Measurements from ENCODE around the gene SLC37A3. TPM values are rescaled to one million over a fixed set of nuclear protein-coding genes. Genes with fewer than 3 reads are reported as not detected.

SLC37A3 gene
- total RNA-seq, 2 experiments from 2014 or later: 8.0 to 10.0 TPM

GRCh38 chr7:140390466-140391190, 7.7 kb downstream of the SLC37A3 start:
- ChIA-PET POLR2A (interaction anchor here (0.8 kb wide), 1 partner anchor 25 kb away, joined by 3 read pairs; no protein-coding TSS in a partner anchor), CTCF (ENCODE audit: unreplicated experiment) (interaction anchor here (0.9 kb wide), 1 partner anchor 8 kb away, joined by 3 read pairs; the partner anchor contains the start of gene SLC37A3)
- H3K36me3 ChIP-seq (ENCODE audit: insufficient read depth, low read length): no peaks in the 10 kb centered on the region
- H2AFZ ChIP-seq (ENCODE audit: low read length): no peak overlapping the region
- no peaks in the 10 kb centered on the region for H3K9me3 ChIP-seq (ENCODE audit: low read length)
- DNase-seq (ENCODE audit: low spot score): peak; percentile 65
- H3K4me2 ChIP-seq (ENCODE audit: low read length): peak overlapping the region; percentile 51
- H3K4me3 ChIP-seq (ENCODE audit: low read depth, low read length, poor library complexity, severe bottlenecking): no peak overlapping the region
- H4K20me1 ChIP-seq (ENCODE audit: insufficient read depth, low read length): peaks cover 29% of the 10 kb centered on the region
- H3K79me2 ChIP-seq (ENCODE audit: insufficient read depth, low read depth, low read length): no peaks in the 10 kb centered on the region
- H3K27ac ChIP-seq (ENCODE audit: low read depth, low read length, poor library complexity, severe bottlenecking): no peak overlapping the region
- no peak for TF ChIP-seq CTCF (conservative IDR thresholded peaks at IDR 0.05; ENCODE audit: low read length)
- TF ChIP-seq EZH2phosphoT487 (IDR thresholded peaks at IDR 0.05; ENCODE audit: borderline replicate concordance, low read depth, low read length): no peak
- no TSS peak for BruUV-seq (replicated peaks)
- intact Hi-C loops (cut with micrococcal nuclease; ENCODE audit: unreplicated experiment): loop anchor here (5.0 kb wide), 2 partner anchors 213 to 282 kb away; partner anchors contain the start of genes ADCK2 and KDM7A
- peaks cover 20% of the 10 kb centered on the region for H3K4me1 ChIP-seq (ENCODE audit: insufficient read depth, low read length, poor library complexity, severe bottlenecking)
- H3K9me2 ChIP-seq (ENCODE audit: insufficient read depth, low read length): no peaks in the 10 kb centered on the region

GRCh38 chr7:140390034-140390433, 8.3 kb downstream of the SLC37A3 start:
- DNase-seq (ENCODE audit: low spot score): no peak
- no peak overlapping the region for H3K27ac ChIP-seq (ENCODE audit: low read depth, low read length, poor library complexity, severe bottlenecking)
- H3K4me3 ChIP-seq (ENCODE audit: low read depth, low read length, poor library complexity, severe bottlenecking): no peak overlapping the region
- ChIA-PET POLR2A (interaction anchor here (0.5 to 0.8 kb wide), 2 partner anchors 15 to 24 kb away, joined by 3 to 4 read pairs; no protein-coding TSS in a partner anchor), CTCF (ENCODE audit: unreplicated experiment) (interaction anchor here (0.9 kb wide), 1 partner anchor 8 kb away, joined by 3 read pairs; the partner anchor contains the start of gene SLC37A3)
- no peaks in the 10 kb centered on the region for H3K79me2 ChIP-seq (ENCODE audit: insufficient read depth, low read depth, low read length)
- intact Hi-C loops (cut with micrococcal nuclease; ENCODE audit: unreplicated experiment): loop anchor here (5.0 kb wide), 2 partner anchors 213 to 282 kb away; partner anchors contain the start of genes ADCK2 and KDM7A
- TF ChIP-seq CTCF (conservative IDR thresholded peaks at IDR 0.05; ENCODE audit: low read length) (no peak), EZH2phosphoT487 (IDR thresholded peaks at IDR 0.05; ENCODE audit: borderline replicate concordance, low read depth, low read length) (no peak)
- H3K9me3 ChIP-seq (ENCODE audit: low read length): no peaks in the 10 kb centered on the region
- BruUV-seq (replicated peaks): no TSS peak
- H3K36me3 ChIP-seq (ENCODE audit: insufficient read depth, low read length): no peaks in the 10 kb centered on the region
- H2AFZ ChIP-seq (ENCODE audit: low read length): no peak overlapping the region
- H3K4me1 ChIP-seq (ENCODE audit: insufficient read depth, low read length, poor library complexity, severe bottlenecking): peaks cover 20% of the 10 kb centered on the region
- H3K9me2 ChIP-seq (ENCODE audit: insufficient read depth, low read length): no peaks in the 10 kb centered on the region
- peaks cover 29% of the 10 kb centered on the region for H4K20me1 ChIP-seq (ENCODE audit: insufficient read depth, low read length)
- peak overlapping the region; percentile 51 for H3K4me2 ChIP-seq (ENCODE audit: low read length)
